Measurements from ENCODE around the gene HTRA1. TPM values are rescaled to one million over a fixed set of nuclear protein-coding genes. Genes with fewer than 3 reads are reported as not detected.

Gene HTRA1
- total RNA-seq, 1 donor from 2014 or later, result 185 TPM

DNA sequence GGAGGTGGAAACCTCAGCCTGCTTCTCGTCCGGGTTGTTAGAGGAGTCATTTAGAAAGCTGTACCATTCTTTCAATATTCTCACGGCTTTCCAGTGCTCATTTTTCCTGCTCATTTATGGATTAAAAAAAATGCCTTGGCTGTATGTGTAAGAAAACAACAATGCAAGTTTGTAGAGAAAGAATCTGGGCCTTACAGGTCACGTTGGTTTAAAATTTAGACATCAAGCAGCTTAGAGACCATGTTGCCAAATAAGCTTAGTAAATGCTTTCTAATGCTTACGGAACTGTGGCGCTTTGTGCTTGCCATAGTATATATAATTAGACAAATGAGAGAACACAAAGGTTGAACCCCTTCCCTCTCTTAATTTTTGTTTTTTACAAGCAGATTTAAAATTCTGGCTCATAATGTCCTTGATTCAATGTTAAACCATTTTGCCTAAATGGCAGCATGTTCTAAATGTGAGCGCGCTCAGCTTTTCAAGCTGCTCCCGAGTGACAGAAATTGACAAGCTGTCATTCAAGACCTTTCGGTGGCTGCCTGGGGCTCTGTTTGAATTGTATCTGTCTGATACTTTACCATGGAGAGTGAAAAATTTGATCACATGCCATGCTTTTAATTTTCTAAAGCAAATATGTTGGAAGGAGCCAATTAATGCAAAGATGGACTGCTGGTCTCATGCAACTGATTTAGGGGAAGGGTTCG is 5.8 kb upstream of the HTRA1 start:
- DNase-seq, result no peak

DNA sequence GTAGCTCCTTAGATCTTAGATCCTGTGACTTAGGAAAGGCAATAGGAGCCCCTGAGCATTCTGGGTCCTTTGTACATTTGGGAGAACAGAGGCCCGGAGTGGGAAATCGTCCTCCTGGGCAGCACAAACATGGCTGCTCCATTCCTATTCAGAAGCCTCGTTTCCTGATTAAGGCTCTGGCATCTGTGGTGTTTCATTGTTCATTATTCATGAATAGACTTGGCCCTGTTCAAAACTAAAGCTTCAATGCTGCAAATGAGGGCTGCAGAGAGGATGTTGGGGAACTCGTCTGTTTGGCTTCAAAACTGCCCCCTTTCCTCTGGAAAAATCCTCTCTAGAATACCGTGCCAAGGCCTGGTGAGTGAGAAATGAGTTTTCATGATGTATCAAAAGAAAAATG is 3.4 kb upstream of the HTRA1 start:
- DNase-seq, result no peak

DNA sequence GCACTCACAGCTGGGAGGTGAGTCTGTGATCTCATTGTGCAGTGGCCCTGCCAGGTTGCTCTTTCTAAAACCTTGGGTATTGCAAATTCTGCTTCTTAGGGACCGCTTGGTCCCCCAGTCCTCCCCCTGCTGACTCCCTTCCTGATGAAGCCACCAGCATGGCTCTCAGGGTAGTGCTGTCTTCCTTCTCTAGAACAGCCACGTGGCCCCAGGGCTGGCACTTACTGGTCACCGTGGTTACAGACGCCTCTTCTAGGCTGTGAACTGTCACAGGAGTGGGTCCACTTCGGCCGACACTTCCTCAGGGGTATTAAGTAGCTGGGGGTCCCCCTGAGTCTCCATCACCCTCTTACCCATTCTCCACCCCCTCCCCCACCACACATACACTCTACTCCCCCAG is 2.7 kb upstream of the HTRA1 start:
- DNase-seq, result no peak

DNA sequence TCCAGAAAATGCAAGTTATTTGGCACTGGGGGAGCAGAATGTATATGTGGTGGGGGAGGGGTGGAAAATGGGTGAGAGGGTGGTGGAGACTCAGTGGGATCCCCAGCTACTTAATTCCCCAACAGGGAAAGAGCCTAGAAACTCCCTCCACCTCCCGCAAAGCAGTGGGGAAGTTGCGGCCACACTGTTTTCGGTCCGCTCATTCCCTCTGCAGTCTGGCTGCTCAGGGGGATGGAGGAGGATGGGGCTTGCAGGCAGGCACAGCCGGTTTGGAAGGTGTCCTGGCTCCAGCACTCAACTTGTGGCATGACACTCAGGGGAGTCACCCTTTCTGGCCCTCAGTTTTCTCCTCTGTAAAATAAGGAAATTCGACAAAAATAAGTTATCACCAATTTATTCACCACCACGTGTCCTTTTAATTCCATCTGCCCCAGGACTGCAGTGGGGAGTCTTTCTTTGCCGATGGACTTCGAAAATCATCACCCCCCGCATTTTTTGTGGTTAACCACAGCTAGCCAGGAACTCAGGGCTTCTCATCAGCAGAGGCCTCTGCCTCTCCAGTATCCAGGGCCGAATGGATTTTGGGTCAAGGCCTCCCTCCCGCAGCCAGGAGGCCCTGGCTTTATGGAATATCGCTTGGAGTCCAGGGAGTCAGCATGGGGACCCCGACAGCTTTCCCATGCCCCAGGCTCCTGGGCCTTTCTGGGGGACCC is 1.6 kb upstream of the HTRA1 start:
- DNase-seq, result no peak

DNA sequence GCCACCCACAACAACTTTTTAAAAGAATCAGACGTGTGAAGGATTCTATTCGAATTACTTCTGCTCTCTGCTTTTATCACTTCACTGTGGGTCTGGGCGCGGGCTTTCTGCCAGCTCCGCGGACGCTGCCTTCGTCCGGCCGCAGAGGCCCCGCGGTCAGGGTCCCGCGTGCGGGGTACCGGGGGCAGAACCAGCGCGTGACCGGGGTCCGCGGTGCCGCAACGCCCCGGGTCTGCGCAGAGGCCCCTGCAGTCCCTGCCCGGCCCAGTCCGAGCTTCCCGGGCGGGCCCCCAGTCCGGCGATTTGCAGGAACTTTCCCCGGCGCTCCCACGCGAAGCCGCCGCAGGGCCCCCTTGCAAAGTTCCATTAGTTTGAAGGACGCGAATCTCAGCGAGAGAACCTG is 461 bp upstream of the HTRA1 start:
- DNase-seq, result no peak

DNA sequence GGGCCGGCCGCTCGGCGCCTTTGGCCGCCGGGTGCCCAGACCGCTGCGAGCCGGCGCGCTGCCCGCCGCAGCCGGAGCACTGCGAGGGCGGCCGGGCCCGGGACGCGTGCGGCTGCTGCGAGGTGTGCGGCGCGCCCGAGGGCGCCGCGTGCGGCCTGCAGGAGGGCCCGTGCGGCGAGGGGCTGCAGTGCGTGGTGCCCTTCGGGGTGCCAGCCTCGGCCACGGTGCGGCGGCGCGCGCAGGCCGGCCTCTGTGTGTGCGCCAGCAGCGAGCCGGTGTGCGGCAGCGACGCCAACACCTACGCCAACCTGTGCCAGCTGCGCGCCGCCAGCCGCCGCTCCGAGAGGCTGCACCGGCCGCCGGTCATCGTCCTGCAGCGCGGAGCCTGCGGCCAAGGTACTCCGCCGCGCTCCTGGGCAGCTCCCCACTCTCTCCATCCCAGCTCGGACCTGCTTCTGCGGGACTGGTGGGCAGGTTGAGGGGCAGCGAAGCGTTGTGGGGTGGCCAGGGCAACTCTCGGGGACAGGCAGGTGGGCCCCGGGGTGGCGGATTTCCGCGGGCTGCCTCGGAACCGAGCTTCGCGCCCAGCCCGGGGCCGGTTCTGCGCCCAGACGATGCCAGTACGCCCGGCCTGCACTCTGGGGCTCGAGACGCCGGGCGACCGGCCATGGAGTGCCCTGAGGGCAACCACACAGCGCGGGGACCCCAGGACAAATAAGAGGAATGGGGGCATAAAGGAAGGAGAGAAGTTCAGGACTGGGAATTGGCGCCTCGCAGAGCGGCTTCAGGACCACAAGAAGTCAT is 578 bp downstream of the HTRA1 start:
- DNase-seq, result no peak

DNA sequence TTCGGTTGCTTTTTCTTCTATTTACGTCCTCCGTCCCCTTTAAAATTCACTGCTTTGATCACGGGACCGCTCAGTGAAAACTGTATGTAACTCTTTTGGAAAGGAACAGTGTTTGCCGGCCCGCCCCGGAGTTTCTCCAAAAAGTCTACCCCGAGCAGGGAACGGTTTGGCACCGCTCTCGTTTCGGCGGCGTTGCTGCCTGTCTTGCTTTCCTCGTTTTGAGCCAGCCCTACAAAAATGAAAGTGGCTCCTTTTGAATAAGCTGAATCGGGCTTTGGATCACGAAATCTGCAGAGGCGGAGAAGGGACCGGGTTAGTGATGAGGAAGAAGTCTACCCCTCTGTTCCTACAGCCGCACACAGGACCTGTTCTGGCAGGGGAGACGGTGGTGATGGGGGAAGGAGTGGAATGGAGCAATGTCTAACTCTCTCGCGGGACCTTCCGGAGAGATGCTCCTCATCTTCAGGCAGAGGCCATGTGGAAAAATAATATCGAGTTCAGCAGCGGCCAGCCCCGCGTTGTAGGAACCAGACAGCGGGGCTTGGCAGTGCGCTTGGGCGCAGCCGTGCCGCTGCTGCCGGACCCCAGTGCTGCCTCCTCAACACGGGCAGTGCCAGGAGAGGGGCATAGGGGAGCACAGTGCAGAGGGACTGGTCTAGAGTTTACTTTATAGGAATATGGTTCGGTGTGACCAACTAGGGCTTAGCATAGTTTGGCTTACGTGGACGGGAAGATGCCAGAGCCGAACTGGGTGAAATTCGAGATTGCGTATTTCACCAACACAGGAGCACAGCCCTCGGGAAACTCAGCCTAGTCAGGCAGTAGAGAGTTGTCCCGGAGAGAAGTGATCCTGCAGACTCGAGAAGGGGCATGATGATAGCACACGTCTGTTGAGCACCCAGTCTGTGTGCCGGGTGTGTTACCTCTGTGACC is 1.4 kb downstream of the HTRA1 start:
- peak; percentile 55 for DNase-seq

DNA sequence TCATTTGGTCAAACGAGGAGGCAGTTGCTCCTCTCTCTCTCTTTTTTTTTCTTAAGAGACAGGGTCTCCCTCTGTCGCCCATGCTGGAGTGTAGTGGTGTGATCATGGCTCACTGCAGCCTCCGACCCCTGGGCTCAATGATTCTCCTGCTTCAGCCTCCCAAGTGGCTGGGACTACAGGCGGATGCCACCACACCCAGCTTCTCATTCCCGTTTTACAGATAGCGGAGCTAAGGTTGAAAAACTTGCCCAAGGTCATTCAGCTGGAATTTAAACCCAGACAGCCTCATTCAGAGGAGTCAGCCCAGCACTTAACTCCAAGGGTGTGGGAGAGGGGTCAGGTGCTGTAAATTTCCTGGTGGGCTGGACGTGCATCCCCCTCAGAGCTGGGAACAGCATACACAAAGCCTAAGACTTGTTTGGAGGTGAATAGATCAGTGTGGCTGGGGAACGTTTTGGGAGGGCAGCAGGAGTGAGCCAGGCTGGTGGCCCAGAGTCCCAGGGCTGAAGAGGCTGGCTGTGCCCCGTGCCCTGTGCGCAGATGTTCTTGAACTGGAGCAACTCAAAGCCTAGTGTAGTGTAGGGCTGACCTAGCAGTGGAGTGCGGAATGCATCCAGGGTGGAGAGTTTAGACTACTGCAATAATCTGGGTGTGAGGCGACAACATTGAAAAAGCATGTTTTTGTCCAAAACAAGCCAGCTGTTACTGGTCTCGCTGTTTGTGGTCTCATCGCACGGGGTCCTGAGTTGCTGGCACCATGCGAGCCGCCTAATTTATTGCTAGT is 2.3 kb downstream of the HTRA1 start:
- DNase-seq, result no peak

DNA sequence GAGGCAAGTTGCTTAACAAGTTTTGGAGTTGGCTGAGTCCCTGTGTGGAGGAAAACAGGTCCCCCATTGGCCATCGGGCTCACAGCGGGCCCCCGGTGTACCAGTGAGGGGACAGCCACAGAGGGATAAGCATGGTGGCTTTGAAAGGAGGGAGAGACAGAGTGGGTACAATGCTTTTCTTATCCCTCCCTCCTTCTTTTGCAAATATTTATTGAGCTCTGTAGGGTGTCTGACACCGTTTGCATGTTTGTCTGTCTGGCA is 2.8 kb downstream of the HTRA1 start:
- DNase-seq, result no peak

DNA sequence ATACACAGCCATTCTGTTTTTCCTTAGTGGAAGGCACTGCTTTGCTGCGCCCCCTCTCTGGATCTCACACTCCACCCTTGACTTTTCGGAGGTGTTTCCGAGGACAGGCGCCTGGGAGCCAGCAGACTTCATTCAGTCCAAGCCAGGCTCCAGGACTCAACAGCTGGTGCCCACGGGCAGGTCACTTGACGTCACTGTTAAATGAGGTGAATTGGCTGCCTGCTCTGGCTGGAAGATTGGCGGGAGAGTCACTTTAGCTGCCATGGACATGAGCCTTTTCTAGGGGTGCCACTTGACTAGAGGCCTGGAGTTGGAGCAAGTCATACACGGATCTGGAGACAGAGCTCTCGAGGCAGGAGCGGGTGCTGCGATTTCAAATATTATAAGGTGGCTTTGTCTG is 3.2 kb downstream of the HTRA1 start:
- DNase-seq, result no peak

DNA sequence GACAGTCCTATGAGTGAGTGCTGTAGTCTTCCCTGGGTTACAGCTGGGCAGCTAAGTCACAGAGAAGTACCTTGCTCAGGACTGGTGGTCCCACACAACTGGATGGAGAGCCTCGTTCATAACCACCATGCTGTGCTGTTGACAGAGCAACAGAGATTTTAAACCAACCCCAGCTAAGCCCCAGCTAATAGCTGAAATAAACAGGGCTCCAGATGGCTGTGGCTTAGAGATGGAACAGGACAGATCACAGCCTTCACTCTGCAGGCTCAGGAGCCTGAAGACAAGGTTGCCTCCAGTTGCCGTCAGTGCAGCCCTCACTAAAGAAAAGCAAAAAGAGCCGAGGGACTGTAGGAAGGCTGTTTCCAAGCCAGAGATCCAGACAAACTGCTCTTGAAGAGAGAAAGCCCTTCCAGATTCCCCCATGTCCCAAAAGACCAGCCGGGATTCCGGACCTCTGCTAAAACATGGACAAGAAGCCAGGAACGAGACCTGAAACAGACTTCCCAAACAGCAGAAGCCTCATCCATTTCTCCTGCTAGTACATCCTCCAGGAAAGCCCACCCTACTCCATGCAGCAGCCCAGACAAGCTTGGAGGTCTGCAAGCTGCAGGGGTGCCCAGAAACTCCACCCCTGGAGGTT is 4.2 kb downstream of the HTRA1 start:
- no peak for DNase-seq

DNA sequence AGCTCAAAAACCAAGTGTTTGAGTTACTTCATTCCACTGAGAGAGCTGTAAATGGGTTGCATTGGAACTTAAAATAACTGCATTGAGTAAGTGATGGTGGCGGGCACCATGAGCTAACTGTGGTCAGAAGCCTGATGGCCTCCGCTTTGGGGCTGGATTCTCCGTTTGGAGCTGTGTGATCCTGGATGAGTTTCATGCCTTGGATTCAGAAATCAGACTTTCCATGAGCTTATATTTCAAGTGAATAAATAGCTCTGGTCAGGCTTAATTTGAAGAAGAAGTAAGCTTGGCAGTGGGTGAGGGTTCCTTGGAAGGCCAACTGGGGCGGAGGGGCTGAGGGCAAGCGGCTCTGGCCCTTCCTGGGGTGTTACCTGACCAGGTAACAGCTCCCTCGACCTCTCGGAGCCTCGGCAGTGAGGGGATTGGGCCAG is 5.6 kb downstream of the HTRA1 start:
- no peak for DNase-seq

DNA sequence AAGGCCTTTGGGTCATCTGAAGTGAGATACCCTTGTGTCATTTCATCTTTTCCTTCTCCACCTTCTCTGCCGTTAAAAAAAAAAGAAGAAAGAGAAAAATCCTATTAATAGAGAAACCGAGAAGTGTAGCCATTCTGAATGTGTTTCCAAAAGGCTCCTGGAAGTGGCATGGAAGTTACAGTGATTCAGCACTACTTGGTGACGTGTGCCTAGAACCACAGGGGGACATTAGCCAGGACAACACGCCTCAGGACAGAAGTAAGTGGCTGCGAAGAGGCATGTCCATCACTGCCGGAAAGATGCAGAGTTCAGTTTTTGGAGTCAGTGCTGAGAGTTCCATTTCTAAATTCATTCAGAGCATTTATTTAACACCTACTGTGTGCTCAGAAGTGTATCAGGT is 6.3 kb downstream of the HTRA1 start:
- DNase-seq, result no peak

DNA sequence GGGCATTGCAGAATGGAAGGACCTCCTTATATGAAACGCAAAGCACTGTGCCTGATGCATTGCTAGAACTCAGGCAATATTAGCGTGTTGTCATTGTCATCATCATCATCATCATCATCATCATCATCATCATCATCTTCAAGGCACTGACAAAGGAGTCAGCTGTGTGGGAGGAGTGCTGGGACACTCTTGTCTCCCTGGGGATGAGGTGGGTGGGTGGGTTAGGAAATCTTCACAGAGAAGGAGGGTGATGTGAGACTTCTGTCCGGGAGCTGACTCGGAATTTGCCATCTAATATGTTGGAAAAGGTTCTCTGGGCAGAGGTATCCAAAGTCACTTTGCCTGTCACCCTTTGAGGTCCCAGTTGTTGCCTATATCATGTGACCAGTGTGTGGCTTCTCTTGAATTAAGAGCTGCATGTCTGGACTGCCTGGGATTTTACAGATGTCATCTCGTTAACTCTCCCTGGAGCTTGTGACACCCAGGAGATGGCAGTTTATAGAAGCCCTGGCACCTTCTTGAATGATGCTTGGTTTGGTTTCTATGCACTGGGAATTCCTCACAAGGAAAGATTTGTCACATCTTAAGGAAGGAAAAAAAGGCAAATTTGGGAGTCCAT is 7.1 kb downstream of the HTRA1 start:
- DNase-seq, result no peak

DNA sequence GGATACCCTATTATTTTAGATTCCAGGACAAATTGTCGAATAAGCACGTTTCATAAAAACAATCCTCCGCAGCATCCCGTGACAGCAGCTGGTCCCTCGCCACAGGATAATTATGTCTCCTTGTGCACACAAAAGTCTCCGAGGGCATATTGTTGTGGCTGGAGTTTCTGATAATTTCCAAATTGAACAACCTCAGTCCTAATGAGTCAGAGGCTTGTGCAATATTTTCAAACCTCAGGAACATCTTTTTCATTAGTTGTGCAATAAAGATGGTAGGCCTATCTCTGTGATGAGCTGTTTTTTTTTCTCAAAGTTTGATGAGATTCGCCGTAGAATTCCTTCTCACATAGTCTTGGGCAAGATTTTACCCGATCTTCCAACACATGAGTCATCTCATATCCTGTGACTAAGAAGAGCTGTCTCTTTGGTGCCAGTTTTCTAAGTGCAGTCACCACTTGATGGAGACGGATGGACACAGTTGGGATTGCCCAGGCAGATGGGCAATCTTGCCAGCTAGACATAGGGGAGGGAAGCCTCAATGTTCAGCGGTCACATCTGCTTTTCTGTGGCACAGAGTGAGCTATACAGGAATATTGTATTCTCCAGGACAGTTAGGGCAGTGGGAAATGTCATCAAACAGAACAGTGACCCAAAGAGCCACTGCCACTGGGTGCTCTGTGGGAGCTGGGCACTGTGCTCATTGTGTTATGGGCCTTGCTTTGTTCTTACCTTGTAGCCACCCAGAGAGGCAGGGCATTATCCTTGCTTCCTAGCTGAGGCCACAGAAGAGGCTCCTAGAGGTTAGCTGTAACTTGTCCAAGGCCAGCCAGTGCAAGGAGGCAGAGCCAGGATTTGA is 7.8 kb downstream of the HTRA1 start:
- DNase-seq, result no peak

DNA sequence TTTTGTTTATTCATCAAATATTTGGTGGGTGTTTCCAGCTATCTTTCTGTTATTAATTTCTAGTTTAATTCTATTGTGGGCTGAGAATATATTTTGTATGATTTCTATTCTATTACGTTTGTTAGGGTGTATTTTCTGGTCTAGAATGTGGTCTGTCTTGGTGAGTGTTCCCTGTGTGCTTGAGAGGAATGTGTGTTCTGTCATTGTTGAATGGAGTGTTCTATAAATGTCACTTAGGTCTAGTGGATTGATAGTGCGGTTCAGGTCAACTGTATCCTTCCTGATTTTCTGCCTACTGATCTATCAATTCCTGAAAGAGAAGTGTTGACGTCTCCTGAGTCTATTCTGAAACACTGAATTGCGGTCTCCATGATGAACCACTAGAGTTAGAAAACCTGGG is 8.5 kb downstream of the HTRA1 start:
- DNase-seq, result no peak

DNA sequence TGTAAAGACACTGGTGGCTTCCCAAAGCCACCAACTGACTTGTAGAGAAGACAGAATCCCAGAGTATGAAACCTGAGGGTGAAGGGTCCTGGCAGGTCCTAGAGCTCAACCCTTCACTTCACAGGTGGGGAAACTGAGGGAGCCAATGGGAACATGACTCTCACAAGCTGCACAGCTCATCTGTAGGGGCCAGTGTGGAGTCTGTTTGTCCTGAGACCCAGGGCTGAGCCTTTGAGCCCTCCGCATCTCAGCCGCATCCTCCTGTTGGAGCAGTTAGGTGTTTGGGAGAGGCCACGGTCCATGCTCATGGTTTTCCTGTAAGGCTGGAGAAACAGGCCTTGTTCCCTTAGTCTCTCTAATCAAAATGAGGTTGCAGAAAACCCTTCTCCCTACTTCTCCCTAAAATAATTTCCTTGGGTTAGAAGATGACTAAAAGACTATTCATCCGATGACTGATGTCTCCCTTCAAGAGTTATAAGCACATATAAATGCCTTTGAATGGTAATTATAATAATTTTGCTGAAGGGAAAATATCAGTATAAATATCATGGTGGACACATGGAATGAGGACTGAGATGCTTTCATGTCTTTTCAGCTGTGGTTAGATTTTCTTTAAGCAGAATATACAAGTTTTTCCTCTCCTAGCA is 10.3 kb downstream of the HTRA1 start:
- no peak for DNase-seq

DNA sequence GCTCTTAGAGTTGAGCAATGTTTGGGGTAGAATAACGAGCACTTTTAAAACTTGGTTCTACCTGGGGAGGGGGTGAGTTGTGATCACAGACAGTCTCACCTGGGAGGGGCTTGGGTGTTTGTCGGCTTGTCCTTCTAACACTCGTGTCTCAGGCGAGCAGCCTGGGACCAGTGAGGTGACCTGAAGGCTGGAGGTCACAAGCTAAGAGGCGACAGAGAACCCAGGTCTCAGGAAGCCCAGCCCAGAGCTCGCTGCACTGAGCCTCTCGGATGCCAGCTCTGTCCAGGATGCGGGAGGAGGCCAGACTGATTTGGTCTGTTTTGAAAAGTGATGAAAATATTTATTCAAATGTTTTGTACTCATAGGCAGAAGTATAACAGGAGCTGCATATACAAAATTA is 11.8 kb downstream of the HTRA1 start:
- no peak for DNase-seq

Measured in skin of body (tissue), 2 donors.